ENCODE data around the gene STOML1.

The STOML1 gene

DNA sequence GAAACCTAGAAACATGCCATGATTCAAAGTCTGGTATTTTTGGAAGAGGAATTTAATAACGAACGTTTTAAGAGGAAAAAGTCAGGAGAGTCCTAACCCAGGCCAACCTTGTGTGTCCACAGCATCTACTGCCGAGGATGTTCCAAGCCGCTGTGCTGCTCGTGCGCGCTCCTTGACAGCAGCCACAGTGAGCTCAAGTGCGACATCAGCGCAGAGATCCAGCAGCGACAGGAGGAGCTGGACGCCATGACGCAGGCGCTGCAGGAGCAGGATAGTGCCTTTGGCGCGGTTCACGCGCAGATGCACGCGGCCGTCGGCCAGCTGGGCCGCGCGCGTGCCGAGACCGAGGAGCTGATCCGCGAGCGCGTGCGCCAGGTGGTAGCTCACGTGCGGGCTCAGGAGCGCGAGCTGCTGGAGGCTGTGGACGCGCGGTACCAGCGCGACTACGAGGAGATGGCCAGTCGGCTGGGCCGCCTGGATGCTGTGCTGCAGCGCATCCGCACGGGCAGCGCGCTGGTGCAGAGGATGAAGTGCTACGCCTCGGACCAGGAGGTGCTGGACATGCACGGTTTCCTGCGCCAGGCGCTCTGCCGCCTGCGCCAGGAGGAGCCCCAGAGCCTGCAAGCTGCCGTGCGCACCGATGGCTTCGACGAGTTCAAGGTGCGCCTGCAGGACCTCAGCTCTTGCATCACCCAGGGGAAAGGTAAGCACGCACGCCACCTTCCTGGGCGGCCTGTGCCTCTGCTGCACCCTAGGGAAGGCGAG lies 30.8 kb upstream of the STOML1 start:
- DNase-seq (ENCODE audit: insufficient read length, low spot score): no peak
- no peak for FAIRE-seq

DNA sequence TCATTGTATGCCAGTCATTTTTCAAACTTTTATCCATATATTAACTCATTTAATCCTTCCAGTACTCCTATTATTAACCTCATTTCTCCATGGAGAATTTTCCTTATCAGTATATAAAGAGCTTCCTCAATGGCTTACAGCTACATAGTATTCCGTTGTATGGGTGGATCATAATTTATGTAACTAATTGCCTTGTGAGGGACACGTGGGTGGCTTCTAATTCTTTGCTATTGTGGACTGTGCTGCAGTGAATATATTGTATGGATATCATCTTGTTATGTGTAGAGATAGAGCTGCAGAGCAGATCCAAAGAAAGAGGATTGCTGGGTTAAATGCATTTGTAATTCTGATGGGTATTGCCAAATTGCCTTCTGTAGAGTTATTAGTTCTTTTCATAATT lies 27.6 kb upstream of the STOML1 start:
- no peak for FAIRE-seq
- no peak for DNase-seq (ENCODE audit: insufficient read length, low spot score)

DNA sequence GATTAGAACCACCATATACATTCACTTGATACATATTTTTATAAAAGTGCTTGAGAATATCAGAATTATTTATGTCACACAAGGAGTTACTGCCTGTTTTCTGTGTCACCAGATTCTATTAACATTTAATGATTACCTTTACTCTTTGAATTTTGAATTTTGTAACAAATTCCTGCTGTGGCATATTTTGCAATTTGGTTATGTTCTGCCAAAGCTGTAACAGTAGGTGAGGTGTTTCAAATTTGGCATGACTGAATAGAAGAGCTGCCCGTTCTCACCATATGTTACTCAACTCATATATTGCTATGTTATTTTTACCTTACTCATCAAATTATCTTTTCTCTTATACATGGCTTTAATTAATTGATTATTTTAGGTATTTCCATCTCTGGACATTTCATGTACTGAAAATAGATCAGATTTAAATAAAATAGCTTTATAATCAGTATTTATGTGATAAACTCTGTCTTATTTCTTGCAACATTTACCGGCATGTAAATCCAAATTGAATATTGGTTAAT lies 21.3 kb upstream of the STOML1 start:
- no peak for DNase-seq (ENCODE audit: insufficient read length, low spot score)
- FAIRE-seq: no peak

DNA sequence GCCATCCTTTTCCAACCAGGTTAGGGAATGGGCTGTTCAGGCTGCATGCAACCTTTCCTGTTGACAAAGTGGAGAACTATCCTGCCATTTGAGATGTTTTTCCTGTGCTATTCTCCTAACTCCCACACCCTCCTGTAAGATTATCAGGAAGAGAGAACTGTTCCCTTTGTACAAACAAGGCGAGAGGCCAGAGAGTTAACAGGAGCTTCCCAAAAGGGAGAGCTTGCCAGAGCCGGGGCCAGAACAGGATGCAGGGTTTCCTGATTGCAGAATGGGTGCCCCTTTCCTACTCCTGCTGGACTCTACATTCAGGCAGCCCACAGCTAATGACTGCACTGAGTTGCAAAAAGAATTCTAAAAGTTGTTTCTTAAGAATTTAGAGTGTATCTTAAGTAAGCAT lies 19.5 kb upstream of the STOML1 start:
- FAIRE-seq (no peak), DNase-seq (ENCODE audit: insufficient read length, low spot score) (no peak)

DNA sequence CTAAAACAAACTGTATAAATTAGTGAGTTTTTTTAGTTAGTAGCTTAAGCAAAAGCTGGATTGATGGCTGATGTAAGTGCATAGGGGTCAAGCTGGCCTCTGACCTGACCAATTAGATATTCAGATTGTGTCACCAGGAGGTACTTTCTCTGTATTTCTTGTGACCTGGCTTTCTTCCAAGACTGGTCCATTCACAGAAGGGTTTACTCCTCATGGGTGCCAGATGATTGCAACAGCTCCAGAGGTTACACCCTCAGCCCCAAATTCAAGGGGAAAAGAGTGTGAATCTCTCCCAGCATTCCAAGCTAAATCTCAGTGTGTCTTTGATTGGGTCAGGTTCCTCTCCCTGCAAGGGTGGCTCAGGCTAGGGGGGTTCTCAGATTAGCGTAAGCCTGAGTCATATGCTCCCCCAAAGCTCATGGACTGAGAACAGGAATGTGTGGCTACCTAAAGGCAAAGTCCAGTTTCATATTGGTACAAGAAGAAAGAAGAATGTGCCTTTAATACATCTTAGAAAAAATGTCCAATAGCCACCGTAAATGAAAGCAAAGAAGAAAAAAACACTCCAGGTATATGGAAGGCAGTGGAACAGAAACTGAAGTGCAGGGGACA lies 18.9 kb upstream of the STOML1 start:
- FAIRE-seq (no peak), DNase-seq (ENCODE audit: insufficient read length, low spot score) (no peak)

DNA sequence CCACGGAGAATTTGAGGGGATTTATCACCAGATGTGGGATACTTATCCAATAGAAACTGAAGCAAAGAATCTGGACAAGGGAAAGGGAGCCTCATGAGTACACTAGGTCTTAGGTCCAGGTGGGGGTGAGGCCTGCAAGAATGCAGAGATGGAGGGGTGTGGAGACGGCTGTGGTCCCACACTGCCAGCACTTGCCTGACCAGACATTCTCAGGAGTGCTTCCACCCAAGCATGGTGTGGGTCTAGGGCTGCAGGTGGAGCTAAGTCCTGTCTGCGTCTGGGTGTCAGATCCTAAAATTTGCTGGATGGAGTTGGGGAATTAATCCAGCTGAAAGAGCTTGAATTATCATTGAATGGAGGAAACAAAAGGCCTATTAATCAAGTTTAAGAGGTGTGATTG lies 16.8 kb upstream of the STOML1 start:
- DNase-seq (ENCODE audit: insufficient read length, low spot score): no peak
- FAIRE-seq: no peak

DNA sequence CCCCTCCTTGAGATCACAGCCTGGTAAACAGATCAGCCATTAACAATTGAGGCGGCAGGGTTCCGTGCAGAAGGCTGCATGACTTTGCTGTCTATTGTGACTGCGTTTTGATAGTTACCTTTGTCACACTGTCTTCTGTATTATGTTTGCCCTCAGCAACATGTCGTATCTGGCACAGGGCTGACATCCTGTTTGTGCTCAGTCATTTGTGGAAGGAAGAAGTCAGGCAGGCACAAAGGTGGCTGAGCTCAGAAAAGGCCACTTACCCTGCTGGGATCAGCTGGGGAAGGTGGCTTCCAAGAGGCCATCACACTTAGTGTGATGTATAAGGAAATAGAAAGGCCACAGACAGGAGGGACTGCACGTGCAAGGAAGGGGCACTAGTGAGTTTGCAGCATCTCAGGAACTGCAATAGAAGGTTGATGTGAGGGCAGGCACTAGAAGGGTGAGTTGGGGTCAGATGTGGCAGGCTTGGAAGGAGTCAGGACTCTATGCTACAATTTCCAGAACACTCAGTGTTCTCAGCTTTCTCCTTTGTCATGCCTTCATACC lies 15.8 kb upstream of the STOML1 start:
- DNase-seq (ENCODE audit: insufficient read length, low spot score) (no peak), FAIRE-seq (peak; percentile 82)

DNA sequence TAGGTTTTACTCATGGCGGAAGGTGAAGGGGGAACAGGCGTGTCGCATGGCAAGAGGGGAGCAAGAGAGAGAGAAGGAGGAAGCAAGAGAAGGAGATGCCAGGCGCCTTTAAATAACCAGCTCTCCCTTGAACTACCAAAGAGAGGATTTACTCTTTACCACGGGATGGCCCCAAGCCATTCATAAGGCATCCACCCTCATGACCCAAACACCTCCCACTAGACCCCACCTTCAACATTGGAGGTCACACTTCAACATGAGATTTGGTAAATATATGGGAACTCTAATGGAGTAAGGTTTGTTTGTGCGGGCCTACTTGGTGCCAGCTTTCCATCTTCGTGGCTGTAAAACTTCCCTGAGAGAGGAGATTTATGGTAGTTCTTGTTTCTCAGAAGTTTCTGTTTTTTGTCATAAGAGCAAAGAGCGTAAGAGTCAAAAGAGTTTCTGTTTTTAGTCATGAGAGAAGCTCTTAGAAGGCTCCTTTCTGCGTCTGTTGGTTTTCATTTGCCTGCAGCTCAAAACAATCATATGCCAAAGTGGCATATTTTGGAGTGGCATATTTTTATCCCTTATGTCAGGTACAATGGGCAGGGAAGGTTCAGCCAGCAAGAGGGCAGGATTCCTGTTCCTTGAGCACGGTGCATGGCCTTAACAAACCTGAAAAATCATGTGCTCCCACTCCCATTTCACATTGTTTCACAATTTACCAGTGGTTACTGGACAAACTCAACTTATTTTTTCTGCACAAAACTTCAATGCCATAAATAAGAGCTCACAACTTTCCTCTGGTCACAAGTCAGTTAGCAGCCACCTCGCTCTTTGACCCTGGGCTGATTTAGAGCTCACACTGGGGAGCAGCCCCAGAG lies 14.9 kb upstream of the STOML1 start:
- FAIRE-seq: peak; percentile 23
- no peak for DNase-seq (ENCODE audit: insufficient read length, low spot score)

DNA sequence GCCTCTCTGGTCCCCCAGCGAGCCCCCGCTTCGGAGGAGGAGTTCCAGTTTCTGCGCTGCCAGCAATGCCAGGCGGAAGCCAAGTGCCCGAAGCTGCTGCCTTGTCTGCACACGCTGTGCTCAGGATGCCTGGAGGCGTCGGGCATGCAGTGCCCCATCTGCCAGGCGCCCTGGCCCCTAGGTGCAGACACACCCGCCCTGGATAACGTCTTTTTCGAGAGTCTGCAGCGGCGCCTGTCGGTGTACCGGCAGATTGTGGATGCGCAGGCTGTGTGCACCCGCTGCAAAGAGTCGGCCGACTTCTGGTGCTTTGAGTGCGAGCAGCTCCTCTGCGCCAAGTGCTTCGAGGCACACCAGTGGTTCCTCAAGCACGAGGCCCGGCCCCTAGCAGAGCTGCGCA lies 5.9 kb upstream of the STOML1 start:
- FAIRE-seq (no peak), DNase-seq (ENCODE audit: insufficient read length, low spot score) (no peak)

DNA sequence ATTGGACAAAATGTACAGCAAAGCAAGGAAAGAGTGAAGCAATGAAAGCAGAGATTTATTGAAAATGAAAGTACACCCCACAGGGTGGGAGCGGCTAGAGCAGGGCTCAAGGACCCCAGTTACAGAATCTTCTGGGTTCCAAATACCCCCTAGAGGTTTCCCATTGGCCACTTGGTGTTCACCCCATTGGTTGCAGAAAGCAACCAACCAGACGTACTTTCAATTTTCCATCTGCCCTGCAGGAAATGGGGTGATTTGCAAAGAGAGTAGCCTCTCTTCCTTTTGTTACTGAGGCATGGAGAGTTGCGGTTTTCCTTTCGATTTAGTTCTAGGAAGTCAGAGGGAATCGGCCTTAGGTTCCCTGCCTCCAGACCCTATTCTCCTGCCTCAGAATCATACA lies 4.8 kb upstream of the STOML1 start:
- DNase-seq (ENCODE audit: insufficient read length, low spot score) (peak; percentile 52), FAIRE-seq (no peak)

DNA sequence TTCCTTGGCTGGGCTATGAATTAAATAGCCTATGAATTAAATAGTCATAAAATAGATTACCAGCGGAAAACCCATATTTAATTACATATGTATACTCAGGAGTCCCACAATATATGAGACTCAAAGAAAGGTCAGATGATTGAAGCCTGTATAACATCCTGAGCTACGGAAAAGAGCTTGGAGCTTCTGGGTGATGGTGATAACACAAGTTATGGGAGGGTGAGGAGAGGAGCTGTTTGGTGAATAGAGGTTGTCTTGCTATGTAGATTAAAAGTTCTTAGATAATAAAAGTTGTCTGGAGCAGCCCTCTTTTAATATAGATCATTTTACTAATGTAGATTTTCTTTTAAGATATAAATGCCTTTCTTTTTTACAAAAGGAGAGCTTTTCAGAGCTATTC lies 4.2 kb upstream of the STOML1 start:
- DNase-seq (ENCODE audit: insufficient read length, low spot score): no peak
- FAIRE-seq: no peak

DNA sequence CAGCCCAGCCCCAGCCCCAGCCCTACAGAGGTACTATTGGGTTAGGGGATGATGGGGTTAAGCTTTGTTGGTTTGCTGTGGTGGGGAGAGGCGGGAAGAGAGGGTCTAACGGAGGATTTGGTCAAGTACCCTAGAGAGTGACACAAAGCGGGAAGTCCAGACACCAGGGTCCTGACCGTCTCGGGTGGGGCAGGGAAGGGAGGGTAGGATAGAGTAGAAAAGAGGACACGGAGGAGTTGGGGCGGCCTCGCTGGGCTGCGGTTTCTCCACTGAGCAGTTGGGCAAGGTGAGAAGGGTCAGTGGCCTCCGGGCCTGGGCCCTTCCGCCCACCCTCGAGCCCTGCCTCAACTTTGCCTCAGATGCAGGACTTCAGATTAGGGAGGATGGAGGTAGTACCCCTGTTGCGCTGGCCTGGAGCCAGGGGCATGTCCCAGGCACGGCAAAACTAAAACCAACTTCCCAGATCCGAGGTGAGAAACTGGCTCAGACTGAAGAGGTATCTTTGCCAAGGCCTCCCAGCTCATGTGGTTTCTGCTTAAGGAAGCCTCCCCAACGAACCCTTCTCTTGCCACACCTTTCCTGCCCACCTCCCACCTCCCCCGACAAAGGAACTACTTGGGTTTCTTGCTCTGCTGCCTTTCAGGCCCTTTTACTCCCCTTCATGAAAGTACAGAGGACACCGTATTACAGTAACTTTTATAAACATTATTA lies 3.0 kb upstream of the STOML1 start:
- no peak for DNase-seq (ENCODE audit: insufficient read length, low spot score)
- FAIRE-seq: peak; percentile 35

DNA sequence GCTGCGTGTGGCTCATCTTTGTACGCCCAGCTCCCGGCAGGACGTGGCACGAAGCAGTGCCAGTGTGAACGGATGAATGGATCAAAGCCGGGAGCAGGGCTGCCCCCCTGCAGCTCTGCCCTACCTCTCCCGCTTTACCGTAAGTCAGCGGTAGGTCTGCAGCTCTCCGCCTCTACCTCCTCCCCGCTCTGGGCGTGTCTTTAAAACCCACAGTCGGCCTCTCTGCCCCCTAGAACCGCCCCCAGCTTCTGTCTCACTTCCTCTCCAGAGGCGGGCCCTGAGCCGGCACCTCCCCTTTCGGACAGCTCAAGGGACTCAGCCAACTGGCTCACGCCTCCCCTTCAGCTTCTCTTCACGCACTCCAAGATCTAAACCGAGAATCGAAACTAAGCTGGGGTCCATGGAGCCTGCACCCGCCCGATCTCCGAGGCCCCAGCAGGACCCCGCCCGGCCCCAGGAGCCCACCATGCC lies 2.4 kb upstream of the STOML1 start, which contains the start of gene PML:
Gene PML, plus strand, starts transcription at position 304 of the 471 bp plus-strand sequence. Its CDS starts 97 bp downstream, at position 401.
- DNase-seq (ENCODE audit: insufficient read length, low spot score) (peak; percentile 95), FAIRE-seq (peak; percentile 97)

DNA sequence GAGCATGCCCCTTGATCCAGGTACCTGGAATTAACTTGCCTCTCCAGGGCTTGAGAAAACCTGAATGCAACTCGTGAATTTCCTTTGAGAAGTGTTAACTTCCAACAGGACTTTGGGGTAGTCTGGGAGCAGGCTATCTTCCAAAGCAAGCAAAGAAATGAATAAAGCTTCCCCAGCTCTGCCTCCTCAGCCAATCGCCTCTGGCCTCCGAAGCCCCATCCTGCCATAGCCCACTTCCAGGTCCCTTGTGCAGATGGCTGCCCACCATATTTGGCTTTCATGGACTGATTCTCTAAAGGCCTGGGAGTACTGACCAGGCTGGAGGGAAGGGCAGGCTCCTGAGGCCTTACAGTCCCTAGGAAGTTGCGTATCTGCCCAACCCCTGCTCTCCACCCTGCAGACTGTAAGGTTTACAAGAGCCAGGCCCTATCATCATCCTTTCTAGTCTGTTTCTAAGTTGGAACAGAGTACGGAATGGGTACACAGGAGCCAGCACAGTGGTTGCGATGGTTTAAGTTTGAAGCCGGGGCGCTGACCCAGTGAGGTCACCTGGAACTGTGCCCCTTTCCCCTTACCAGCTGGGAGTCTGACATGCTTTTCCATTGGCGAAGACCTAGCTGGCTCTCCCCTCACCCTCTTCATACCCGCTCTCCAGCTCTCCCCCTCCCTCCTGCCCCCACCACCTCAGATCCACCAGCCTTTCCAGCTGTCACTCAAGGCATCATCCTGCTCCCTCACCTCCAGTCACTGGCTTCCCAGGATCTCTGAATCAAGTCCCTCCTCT lies 1.3 kb upstream of the STOML1 start:
- FAIRE-seq (no peak), DNase-seq (ENCODE audit: insufficient read length, low spot score) (no peak)

DNA sequence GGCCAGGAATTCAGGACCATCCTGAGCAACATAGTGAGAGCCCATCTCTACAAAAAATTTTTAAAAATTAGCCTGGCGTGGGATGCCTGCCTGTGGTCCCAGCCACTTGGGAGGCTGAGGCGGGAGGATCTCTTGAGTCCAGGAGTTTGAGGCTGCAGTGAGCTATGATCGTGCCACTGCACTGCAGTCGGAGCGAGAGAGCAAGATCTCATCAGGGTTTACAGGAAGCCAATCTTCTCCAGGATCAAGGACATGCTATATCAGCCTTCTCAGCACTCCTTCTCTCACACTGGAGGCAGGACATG lies 451 bp upstream of the STOML1 start:
- no peak for FAIRE-seq
- no peak for DNase-seq (ENCODE audit: insufficient read length, low spot score)

DNA sequence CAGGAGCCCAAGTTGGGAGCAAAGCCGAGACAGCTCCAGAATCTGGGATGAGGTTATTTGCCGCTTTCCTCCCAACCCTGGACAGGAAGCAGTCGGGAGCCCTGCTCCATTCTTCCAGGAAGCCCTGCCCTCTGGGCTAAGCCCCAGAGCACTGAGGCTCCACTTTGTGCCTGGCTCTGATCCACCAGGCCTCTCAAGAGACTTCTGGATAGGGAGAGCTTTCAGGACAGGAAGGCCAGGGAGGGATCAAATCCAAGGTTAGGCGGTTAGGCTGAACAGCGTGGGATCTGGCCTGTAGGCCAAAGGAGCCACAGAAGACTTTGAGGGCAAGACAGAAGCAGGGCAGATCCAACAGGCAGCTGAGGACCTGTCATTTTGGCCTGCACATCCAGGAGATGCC lies 835 bp downstream of the STOML1 start:
- DNase-seq (ENCODE audit: insufficient read length, low spot score) (no peak), FAIRE-seq (no peak)

DNA sequence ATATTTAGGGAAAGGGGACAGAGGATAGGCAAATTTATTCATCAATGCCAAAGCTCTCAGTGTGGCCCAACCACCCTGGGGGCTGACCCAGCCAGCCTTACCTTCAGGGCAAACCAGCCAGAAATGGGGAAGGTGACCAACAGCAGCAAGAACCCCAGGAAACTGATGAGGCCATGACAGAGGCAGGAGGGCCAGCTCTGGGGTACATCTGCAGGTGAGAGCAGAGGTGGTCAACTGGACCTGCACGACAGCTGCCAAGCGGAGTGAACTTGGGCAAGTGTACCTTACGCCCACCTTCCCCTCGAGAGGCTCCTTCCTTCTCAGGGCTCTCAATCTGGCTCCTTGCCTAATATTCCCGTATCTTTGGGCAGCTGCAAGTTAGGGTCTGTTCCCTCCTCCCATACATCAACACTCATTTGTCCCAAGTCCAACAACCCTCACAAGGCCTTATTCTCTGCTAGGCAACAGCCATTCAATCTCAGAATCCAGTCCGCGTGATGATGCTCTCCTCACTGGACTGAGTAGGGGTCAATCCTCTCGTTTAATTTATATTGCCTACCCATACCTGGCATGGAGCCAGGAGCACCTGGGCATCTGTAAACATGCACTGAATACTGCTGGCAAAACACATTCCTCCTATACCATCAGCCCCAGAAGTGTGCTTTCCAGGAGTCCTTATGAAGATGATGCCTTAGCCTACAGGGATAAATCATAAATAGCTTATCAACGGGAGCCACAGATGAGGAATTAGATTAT lies 1.7 kb downstream of the STOML1 start:
- FAIRE-seq (no peak), DNase-seq (ENCODE audit: insufficient read length, low spot score) (no peak)

DNA sequence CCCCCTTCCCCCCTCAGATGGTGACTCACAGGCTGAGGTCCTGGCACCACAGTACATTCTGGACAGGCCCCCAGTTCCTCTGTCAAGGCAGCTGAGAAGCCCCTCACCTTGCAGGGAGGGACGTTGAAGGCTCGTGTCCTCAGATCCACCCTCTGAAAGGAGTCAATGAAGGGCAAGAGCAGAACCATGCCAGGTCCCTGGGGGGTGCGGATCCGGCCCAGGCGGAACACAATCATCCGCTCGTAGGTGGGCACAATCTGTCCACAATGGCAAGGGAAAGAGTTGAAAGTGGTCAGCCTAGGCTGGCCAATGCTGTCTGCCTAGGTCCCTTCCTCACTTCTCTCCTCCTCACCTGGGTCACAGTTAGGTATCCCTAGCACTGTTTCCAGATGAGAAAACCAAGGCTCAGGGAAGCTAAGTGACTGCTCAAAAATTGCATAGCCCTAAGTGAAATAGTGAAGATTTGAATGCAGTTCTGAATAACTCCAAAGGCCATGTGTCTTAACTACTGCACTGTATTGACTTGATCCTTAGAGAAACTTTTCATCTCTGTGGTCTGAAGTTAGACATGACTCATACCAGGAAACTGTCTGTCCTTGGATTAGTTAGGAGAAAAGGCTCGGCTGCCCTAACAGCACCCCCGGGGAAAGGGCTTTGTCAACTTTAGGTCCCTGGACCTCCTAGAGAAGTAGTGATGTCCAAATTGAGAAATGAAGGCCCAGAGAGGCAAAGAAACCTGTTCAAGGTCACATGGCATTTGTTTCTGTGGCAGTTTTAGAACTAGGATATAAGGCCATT lies 2.9 kb downstream of the STOML1 start:
- DNase-seq (ENCODE audit: insufficient read length, low spot score): no peak
- FAIRE-seq: no peak
